HG03066 (cell line): Measurements from ENCODE around the gene ARSA.
"Not testable (repeated sequence)": the region's sequence is repeated elsewhere in the genome, so short reads cannot be mapped to it uniquely, and the experiment has no call there.

Experiments used
- ATAC-seq: cut with Tn5 transposase; IDR thresholded peaks from one replicate; pipeline ENCODE4 v1.9.1; 2021; ENCODE audit warnings: low read depth; ENCODE audit not compliant: unreplicated experiment

The ARSA gene

GRCh38 chr22:50656122-50657070, 28.4 kb upstream of the ARSA start:
- ATAC-seq: no peak

DNA sequence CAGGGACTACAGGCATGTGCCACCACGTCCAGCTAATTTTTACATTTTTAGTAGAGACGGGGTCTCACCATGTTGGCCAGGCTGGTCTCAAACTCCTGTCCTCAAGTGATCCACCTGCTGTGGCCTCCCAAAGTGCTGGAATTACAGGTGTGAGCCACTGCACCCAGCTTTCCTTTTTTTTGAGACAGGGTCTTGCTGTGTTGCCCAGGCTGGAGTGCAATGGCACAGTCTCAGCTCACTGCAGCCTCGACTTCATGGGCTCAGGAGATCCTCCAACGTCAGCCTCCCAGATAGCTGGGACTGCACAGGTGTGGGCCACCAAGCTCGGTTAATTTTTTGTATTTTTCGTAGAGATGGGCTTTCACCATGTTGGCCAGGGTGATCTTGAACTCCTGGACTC, 26.7 kb upstream of the ARSA start:
- ATAC-seq: not testable (repeated sequence)

DNA sequence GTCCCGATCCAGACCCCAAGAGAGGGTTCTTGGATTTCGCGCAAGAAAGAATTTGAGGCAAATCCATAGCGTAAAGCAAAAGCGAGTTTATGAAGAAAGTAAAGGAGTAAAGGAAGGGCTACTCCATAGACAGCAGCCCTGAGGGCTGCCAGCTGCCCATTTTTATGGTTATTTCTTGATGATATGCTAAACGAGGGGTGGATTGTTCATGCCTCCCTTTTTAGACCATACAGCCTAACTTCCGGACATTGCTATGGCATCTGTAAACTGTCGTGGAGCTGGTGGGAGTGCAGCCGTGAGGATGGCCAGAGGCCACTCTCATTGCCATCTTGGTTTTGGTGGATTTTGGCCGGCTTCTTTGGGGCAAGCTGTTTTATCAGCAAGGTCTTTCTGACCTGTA, 25.3 kb upstream of the ARSA start:
- no peak for ATAC-seq

GRCh38 chr22:50643821-50644101, 15.8 kb upstream of the ARSA start:
- not testable (repeated sequence) for ATAC-seq

GRCh38 chr22:50643021-50643820, 15.3 kb upstream of the ARSA start:
- not testable (repeated sequence) for ATAC-seq

DNA sequence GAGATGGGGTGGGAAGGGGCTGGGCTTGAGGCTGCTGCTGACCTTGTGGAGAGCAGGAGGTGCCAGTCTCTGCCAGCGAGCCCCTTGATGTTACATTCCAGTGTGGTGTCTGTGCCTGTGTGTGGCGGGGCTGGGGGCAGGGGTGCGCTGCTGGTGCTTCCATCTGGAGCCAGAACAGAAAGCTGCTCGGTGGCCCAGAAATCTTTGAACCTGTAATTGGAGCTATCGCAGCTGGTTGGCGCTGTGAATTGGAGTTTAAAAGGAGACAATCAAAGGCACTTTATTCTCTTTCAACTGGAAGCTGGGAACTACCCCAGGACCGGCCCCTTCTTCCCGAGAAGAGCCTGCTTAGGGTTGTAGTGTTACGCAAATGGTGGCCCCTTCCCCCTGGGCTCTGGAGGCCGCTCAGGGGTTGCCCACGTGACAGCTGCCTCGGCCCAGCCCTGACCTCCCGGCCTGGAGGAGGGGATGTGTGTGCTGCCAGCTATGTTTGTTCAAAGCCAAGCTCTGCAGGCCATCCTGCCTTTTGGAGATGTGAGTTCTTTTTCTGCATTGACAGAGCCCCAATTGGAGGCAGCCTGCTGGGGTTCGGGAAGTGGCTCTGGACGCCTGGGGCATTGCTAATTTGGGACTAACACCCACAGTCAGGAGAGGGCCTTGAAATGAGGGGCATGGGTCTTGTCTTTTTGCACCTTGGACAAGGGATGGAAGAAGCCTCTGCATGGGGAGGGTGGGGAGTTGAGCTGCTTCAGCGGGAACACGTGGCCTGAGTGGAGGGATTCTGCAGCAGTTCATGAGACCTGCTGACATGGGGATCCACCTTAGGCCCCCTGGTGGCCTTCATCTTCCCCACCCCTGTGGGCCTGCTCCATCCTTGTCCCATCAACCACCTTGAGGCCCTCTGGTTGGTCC, 14.0 kb upstream of the ARSA start:
- ATAC-seq: no peak

- no peak for ATAC-seq
Observed at GRCh38 chr22:50640857-50641647, 13.1 kb upstream of the ARSA start.

GRCh38 chr22:50640296-50640695, 12.3 kb upstream of the ARSA start:
- not testable (repeated sequence) for ATAC-seq

DNA sequence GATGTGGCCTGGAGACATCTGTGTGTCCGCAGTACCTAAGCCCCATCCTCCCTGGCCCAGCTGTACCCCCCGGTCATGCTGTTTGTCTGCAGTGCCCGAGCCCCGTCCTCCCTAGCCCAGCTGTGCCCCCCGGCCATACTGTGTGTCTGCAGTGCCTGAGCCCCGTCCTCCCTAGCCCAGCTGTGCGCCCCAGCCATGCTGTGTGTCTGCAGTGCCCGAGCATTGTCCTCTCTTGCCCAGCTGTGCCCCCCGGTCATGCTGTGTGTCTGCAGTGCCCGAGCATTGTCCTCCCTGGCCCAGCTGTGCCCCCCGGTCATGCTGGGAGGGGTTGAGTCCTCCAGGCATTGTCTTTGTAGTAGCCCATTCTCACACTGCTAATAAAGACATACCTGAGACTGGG, 7.6 kb upstream of the ARSA start:
- no peak for ATAC-seq

GRCh38 chr22:50633771-50634170, 5.8 kb upstream of the ARSA start:
- ATAC-seq: no peak

GRCh38 chr22:50633086-50633485, 5.1 kb upstream of the ARSA start:
- ATAC-seq: no peak

DNA sequence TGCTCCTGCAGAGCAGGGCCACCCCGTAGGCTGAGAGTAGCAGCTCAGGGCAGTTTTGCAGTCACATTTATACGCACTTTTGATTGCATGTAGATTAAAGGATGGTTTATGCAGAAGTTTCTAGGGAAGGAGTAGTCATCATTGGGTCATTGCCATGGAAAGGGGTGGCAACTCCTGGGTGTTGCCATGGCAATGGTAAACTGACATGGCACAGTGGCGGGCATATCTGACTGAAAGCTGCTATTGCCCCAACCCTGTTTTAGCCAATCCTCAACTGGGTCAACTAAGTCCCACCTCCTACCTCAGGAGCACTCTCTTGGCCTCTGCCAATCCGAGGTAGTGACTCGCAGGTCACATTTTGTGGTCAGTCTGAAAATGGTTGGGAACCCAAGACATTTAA, 2.4 kb upstream of the ARSA start:
- ATAC-seq: no peak

GRCh38 chr22:50628543-50629134, 687 bp upstream of the ARSA start:
- ATAC-seq: no peak

GRCh38 chr22:50626850-50627641, 906 bp downstream of the ARSA start:
- ATAC-seq: no peak

DNA sequence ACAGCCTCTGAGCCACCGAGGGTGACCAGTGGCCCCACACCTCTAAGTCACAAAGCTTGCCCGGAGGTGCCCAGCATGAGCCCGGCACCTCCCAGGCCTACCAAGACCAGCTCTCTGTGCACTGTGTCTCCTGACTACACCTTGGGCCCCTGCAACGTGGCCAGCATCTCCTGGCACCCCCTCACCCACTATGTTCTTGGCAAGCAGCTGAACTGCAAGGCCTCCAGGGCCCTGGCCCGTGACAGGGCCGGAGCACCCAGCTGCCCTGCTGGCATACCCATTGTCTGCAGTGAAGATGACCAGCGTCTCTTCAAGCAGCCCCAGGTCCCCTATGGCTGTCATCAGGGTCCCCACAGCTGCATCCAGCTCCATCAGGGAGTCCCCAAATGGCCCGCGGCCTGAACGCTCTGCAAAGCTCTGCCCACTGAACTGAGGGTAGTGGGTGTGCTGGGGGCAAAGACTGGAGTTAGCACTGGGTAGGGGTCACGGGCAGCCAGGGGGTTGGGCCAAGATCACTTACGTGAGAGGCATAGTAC, 1.6 kb downstream of the ARSA start:
- no peak for ATAC-seq

DNA sequence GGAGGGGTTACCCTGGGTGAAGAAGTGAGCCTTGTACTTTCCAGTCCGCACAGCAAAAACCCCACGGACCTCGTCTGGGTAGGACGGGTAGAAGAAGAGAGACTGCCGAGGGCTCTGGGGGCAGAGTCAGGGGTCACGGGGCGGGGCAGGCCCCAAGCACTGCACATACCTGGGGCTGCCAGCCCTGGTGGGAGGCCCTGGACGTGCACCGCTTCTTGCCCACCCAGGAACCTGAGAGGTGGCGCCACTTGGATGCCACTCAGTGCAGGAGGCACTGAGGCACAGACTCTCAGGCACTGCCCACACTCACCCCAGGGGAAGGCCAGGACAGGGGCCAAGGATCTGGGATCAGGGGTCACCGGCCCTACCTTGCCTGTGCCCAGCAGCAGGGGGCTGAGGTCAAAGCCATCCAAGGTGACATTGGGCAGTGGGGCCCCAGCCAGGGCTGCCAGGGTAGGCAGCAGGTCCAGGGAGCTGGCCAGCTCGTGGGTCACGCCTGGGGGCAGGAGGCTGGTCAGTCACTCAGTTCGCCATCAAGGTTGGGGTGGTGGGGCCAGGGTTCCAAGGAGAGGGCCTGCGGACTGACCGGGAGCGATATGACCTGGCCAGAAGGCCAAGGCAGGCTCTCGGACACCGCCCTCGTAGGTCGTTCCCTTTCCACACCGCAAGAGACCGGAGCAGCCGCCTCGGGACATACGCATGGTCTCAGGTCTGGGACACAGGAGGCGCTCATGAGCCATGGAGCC, 2.2 kb downstream of the ARSA start:
- no peak for ATAC-seq

- no peak for ATAC-seq
Observed at GRCh38 chr22:50625131-50625567, 2.8 kb downstream of the ARSA start.
